DOHH2 (cell line): ENCODE measurements around the gene JUN.

Experiments
- EZH2phosphoT487 ChIP-seq: fragments of 200-600 bp; sonication (generic); IDR thresholded peaks from 2 replicates; pipeline ENCODE4 v1.6.1; 2017; ENCODE audit warnings: borderline replicate concordance, mild to moderate bottlenecking, antibody characterized with exemption, low read length, moderate library complexity, mixed read lengths
- TF ChIP-seq, protein P1 (sequence below): fragments of 200-600 bp; sonication (generic); IDR thresholded peaks from one replicate; pipeline ENCODE4 v1.5.1; 2014; ENCODE audit warnings: antibody characterized with exemption, mild to moderate bottlenecking, low read depth, low read length; ENCODE audit not compliant: poor library complexity, severe bottlenecking

DNA sequence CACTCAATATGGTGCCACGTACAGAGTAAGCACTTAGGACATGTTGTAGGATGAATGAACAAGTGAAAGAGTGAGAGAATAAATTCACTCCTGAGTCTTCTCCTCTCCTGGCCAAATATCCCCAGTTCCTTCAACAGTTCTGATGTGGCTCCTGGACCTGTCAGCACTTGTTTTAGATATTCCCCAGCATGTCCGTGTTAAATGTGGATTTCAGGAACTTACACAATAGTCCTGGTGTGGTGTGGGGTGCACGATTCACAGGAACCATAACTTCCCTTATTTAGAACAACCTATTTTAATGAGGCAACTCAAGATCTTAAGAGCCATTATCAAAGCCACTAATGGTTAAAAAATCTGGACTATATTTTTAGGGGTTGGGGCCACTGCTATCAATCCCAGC is 45.0 kb downstream of the JUN start:
- TF ChIP-seq, protein P1, sequence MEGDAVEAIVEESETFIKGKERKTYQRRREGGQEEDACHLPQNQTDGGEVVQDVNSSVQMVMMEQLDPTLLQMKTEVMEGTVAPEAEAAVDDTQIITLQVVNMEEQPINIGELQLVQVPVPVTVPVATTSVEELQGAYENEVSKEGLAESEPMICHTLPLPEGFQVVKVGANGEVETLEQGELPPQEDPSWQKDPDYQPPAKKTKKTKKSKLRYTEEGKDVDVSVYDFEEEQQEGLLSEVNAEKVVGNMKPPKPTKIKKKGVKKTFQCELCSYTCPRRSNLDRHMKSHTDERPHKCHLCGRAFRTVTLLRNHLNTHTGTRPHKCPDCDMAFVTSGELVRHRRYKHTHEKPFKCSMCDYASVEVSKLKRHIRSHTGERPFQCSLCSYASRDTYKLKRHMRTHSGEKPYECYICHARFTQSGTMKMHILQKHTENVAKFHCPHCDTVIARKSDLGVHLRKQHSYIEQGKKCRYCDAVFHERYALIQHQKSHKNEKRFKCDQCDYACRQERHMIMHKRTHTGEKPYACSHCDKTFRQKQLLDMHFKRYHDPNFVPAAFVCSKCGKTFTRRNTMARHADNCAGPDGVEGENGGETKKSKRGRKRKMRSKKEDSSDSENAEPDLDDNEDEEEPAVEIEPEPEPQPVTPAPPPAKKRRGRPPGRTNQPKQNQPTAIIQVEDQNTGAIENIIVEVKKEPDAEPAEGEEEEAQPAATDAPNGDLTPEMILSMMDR: no peak
- TF ChIP-seq EZH2phosphoT487: no peak
